Measurements from ENCODE around the gene OR2AT4. TPM values are rescaled to one million over a fixed set of nuclear protein-coding genes. Genes with fewer than 3 reads are reported as not detected.
"Not testable (repeated sequence)": the region's sequence is repeated elsewhere in the genome, so short reads cannot be mapped to it uniquely, and the experiment has no call there.

The OR2AT4 gene
- total RNA-seq, 1 donor from 2014 or later: not detected

GRCh38 chr11:75100314-75100713 lies 3.6 kb upstream of the OR2AT4 start:
- no peak overlapping the region for H3K4me3 Mint-ChIP-seq
- no peak overlapping the region for H3K27ac Mint-ChIP-seq
- TF ChIP-seq CTCF (IDR thresholded peaks at IDR 0.05; ENCODE audit: unreplicated experiment): no peak
- H3K9me3 Mint-ChIP-seq: peaks cover 8% of the 10 kb centered on the region
- no peaks in the 10 kb centered on the region for H3K36me3 Mint-ChIP-seq
- H3K27me3 Mint-ChIP-seq (ENCODE audit: low read depth): peaks cover 18% of the 10 kb centered on the region
- peaks cover 1% of the 10 kb centered on the region for H3K4me1 Mint-ChIP-seq
- DNase-seq (ENCODE audit: low spot score in 2 of 2, unreplicated experiment in 2 of 2): no peak

GRCh38 chr11:75099635-75100034 lies 3.0 kb upstream of the OR2AT4 start:
- Mint-ChIP-seq H3K27ac (no peak overlapping the region), H3K27me3 (ENCODE audit: low read depth) (peaks cover 18% of the 10 kb centered on the region), H3K36me3 (no peaks in the 10 kb centered on the region), H3K4me1 (peaks cover 4% of the 10 kb centered on the region), H3K4me3 (no peak overlapping the region), H3K9me3 (peaks cover 8% of the 10 kb centered on the region)
- no peak for TF ChIP-seq CTCF (IDR thresholded peaks at IDR 0.05; ENCODE audit: unreplicated experiment)
- no peak for DNase-seq (ENCODE audit: low spot score in 2 of 2, unreplicated experiment in 2 of 2)

- not testable (repeated sequence) for H3K9me3 Mint-ChIP-seq; H3K36me3 Mint-ChIP-seq; H3K27ac Mint-ChIP-seq; H3K4me1 Mint-ChIP-seq; DNase-seq (ENCODE audit: low spot score in 2 of 2, unreplicated experiment in 2 of 2); H3K4me3 Mint-ChIP-seq
- peaks cover 18% of the 10 kb centered on the region for H3K27me3 Mint-ChIP-seq (ENCODE audit: low read depth)
Measured at GRCh38 chr11:75098835-75099439, 2.3 kb upstream of the OR2AT4 start.

GRCh38 chr11:75098181-75098580 lies 1.5 kb upstream of the OR2AT4 start:
- not testable (repeated sequence) for DNase-seq (ENCODE audit: low spot score in 2 of 2, unreplicated experiment in 2 of 2); H3K27ac Mint-ChIP-seq; H3K4me1 Mint-ChIP-seq; H3K36me3 Mint-ChIP-seq; H3K4me3 Mint-ChIP-seq
- Mint-ChIP-seq H3K9me3 (peaks cover 11% of the 10 kb centered on the region), H3K27me3 (ENCODE audit: low read depth) (peaks cover 21% of the 10 kb centered on the region)

- Mint-ChIP-seq H3K4me3 (no peak overlapping the region), H3K4me1 (peaks cover 4% of the 10 kb centered on the region), H3K9me3 (peaks cover 9% of the 10 kb centered on the region), H3K27me3 (ENCODE audit: low read depth) (peaks cover 22% of the 10 kb centered on the region), H3K27ac (no peak overlapping the region), H3K36me3 (no peaks in the 10 kb centered on the region)
- DNase-seq (ENCODE audit: low spot score in 2 of 2, unreplicated experiment in 2 of 2): no peak
- TF ChIP-seq CTCF (IDR thresholded peaks at IDR 0.05; ENCODE audit: unreplicated experiment): no peak
Measured at GRCh38 chr11:75097173-75097557, 489 bp upstream of the OR2AT4 start.

- peaks cover 14% of the 10 kb centered on the region for H3K27me3 Mint-ChIP-seq (ENCODE audit: low read depth)
- H3K4me1 Mint-ChIP-seq; DNase-seq (ENCODE audit: low spot score in 2 of 2, unreplicated experiment in 2 of 2); H3K36me3 Mint-ChIP-seq; H3K4me3 Mint-ChIP-seq; H3K27ac Mint-ChIP-seq: not testable (repeated sequence)
- peaks cover 29% of the 10 kb centered on the region for H3K9me3 Mint-ChIP-seq
Measured at GRCh38 chr11:75094382-75094781, 2.3 kb downstream of the OR2AT4 start.

- DNase-seq (ENCODE audit: low spot score in 2 of 2, unreplicated experiment in 2 of 2): no peak
- no peaks in the 10 kb centered on the region for H3K36me3 Mint-ChIP-seq
- H3K27ac Mint-ChIP-seq: no peak overlapping the region
- no peak overlapping the region for H3K4me3 Mint-ChIP-seq
- peaks cover 5% of the 10 kb centered on the region for H3K4me1 Mint-ChIP-seq
- no peak for TF ChIP-seq CTCF (IDR thresholded peaks at IDR 0.05; ENCODE audit: unreplicated experiment)
- peaks cover 4% of the 10 kb centered on the region for H3K27me3 Mint-ChIP-seq (ENCODE audit: low read depth)
- H3K9me3 Mint-ChIP-seq: peaks cover 46% of the 10 kb centered on the region
Measured at GRCh38 chr11:75090671-75091177, 6.0 kb downstream of the OR2AT4 start.

Measured in mesothelial cell of epicardium (in vitro differentiated cells).